Esophagus muscularis mucosa (tissue), 4 donors: ENCODE results near the gene ADAMTS17.

Source experiments
- EP300 ChIP-seq: sonication (generic); formaldehyde crosslinking; IDR thresholded peaks from one replicate; pipeline ENCODE4 v1.6.1; 2017; ENCODE audit warnings: antibody characterized with exemption
- POLR2A ChIP-seq: fragments of 450-650 bp; IDR thresholded peaks from one replicate; pipeline ENCODE4 v1.6.1; 2017; ENCODE audit warnings: antibody characterized with exemption, moderate library complexity, mild to moderate bottlenecking, low read depth
- POLR2AphosphoS5 ChIP-seq, 2 donors: sonication (generic); formaldehyde crosslinking; IDR thresholded peaks; one replicate each; pipeline ENCODE4 v1.6.1; 2017; ENCODE audit warnings: antibody characterized with exemption in 2 of 2
- TF ChIP-seq, protein P1 (sequence below), 3 experiments: fragments of 200-600 bp in 2 of 3; fragments of 450-650 bp in 1 of 3; sonication (generic) in 2 of 3; IDR thresholded peaks; one replicate each; pipeline ENCODE4 v1.5.1; 2017 to 2019; ENCODE audit warnings: antibody characterized with exemption in 3 of 3, mild to moderate bottlenecking in 2 of 3, moderate library complexity in 1 of 3

- TF ChIP-seq, protein P1, sequence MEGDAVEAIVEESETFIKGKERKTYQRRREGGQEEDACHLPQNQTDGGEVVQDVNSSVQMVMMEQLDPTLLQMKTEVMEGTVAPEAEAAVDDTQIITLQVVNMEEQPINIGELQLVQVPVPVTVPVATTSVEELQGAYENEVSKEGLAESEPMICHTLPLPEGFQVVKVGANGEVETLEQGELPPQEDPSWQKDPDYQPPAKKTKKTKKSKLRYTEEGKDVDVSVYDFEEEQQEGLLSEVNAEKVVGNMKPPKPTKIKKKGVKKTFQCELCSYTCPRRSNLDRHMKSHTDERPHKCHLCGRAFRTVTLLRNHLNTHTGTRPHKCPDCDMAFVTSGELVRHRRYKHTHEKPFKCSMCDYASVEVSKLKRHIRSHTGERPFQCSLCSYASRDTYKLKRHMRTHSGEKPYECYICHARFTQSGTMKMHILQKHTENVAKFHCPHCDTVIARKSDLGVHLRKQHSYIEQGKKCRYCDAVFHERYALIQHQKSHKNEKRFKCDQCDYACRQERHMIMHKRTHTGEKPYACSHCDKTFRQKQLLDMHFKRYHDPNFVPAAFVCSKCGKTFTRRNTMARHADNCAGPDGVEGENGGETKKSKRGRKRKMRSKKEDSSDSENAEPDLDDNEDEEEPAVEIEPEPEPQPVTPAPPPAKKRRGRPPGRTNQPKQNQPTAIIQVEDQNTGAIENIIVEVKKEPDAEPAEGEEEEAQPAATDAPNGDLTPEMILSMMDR (IDR thresholded peaks at IDR 0.05), result no peak
- no peak for TF ChIP-seq EP300
- TF ChIP-seq POLR2A, result no peak
- no peak for TF ChIP-seq POLR2AphosphoS5 (IDR thresholded peaks at IDR 0.05)
Measured at GRCh38 chr15:100037901-100038300, 303.9 kb downstream of the ADAMTS17 start.
